Prostate gland (tissue), 2 donors: ENCODE data around the gene PCDHGA4.

Experiments used
- CTCF ChIP-seq, 4 experiments: fragments of 200-600 bp in 2 of 4; fragments of 450-650 bp in 2 of 4; sonication (generic) in 2 of 4; IDR thresholded peaks; 1 replicate in 3 of 4; 2 replicates in 1 of 4; pipeline ENCODE4 v1.5.1; 2016 to 2019; ENCODE audit warnings: antibody characterized with exemption in 4 of 4, mild to moderate bottlenecking in 2 of 4, moderate library complexity in 2 of 4
- POLR2AphosphoS5 ChIP-seq: sonication (generic); formaldehyde crosslinking; IDR thresholded peaks from one replicate; pipeline ENCODE4 v1.6.1; 2017; ENCODE audit warnings: antibody characterized with exemption

- TF ChIP-seq CTCF (IDR thresholded peaks at IDR 0.05) (peak in 2 of 4 experiments; percentile 28 to 37), POLR2AphosphoS5 (no peak)
These were observed 47.9 kb downstream of the PCDHGA4 start, which contains the start of gene PCDHGA9 for GRCh38 chr5:141402553-141403243.
